H1 (cell line): ENCODE data around the gene GATAD2B. TPM values are rescaled to one million over a fixed set of nuclear protein-coding genes. Genes with fewer than 3 reads are reported as not detected.

Experiments used
- GTF2F1 ChIP-seq: IDR thresholded peaks from 2 replicates; pipeline ENCODE4 v1.6.1; 2012; ENCODE audit warnings: low read depth, low read length, improper control_type of control experiment, borderline replicate concordance
- KDM1A ChIP-seq: fragments of 200-600, 300-600 bp; sonication (generic); IDR thresholded peaks from 2 replicates; pipeline ENCODE4 v1.7.1; 2016; ENCODE audit warnings: mild to moderate bottlenecking, low read length, borderline replicate concordance
- RBBP5 ChIP-seq: IDR thresholded peaks from 2 replicates; pipeline ENCODE4 v1.7.1; 2012; ENCODE audit warnings: low read depth, mild to moderate bottlenecking, inconsistent platforms, low read length, moderate library complexity, borderline replicate concordance
- SIRT6 ChIP-seq: IDR thresholded peaks from one replicate; pipeline ENCODE4 v1.7.1; 2012; ENCODE audit warnings: low read length, inconsistent platforms
- polyA plus RNA-seq, 7 experiments: library from polyadenylated mRNA; depleted of rRNA in 3 of 7; stranded (reverse) in 5 of 7; unstranded in 2 of 7; fragments of >200 nt in 5 of 7; fragments of 200-250 nt in 2 of 7; gene quantifications; 1 replicate in 5 of 7; 2 replicates in 1 of 7; 4 replicates in 1 of 7; pipeline versions ENCODE4 v1.2.1 to v1.2.3, GENCODE V29; 2011 to 2013; ENCODE audit warnings: missing spikeins in 2 of 7, mixed read lengths in 2 of 7
- total RNA-seq: library from RNA; stranded (reverse); fragmentation: NEBNext Ultra II Directional; extraction: Animal tissue kit (Norgen Biotek cat#: 25700); gene quantifications from 2 replicates; pipeline ENCODE4 v1.2.1, GENCODE V29; 2021
- TF ChIP-seq, protein P1 (sequence below): IDR thresholded peaks from 2 replicates; pipeline ENCODE4 v1.6.1; 2012; ENCODE audit warnings: low read length, inconsistent platforms

Gene GATAD2B
- total and polyA plus RNA-seq, 2 of the 8 experiments (the other 6 are each of a cell fraction or from before 2014, with no cell fraction given), result 8.4 to 39.1 TPM

DNA sequence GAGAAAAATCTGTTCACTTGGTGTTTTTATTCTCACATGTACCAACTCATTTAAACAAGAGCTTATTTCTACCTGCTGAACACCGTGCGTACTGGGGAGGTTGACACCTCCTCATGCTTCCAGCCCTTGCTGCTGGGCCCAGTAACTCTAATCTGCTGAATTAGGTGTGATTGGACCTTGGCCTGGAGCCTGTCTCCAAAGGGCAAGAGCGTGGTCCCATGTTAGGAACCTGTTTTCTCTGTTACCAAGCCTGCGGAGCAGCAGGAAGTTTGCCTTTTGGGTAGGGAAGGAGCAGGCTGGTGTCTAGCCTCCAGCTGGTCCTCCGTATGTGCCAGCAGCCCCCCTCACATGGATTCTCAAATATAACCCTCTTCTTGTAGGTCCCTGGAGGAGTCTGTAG, 158.5 kb downstream of the GATAD2B start (continued):
- TF ChIP-seq, protein P1, sequence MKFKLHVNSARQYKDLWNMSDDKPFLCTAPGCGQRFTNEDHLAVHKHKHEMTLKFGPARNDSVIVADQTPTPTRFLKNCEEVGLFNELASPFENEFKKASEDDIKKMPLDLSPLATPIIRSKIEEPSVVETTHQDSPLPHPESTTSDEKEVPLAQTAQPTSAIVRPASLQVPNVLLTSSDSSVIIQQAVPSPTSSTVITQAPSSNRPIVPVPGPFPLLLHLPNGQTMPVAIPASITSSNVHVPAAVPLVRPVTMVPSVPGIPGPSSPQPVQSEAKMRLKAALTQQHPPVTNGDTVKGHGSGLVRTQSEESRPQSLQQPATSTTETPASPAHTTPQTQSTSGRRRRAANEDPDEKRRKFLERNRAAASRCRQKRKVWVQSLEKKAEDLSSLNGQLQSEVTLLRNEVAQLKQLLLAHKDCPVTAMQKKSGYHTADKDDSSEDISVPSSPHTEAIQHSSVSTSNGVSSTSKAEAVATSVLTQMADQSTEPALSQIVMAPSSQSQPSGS, result no peak
- no peak for TF ChIP-seq KDM1A
- no peak for TF ChIP-seq RBBP5
- no peak for TF ChIP-seq SIRT6
- no peak for TF ChIP-seq GTF2F1
